Measurements from ENCODE around the gene SLC22A4.

DNA sequence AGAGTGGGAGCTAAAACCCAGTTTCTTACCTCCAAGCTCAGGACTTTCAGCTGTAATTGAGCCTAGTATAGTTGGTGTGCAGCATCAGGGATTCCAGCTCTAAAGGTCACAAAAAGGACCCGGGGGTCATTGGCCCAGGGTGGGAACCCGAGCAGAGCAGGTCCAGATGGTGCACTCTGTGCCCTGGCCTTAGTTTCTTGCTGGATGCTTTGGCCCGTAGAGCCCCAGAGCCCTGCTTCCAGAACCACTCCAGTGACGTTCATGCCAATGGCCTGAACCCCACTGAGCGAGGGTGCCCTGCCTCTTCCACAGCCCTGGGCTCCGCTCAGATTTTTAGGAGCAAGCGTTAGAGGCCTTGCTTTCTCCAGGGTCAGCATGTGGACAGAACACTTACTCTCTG, 83.5 kb downstream of the SLC22A4 start:
- no peak for TF ChIP-seq EZH2 (optimal IDR thresholded peaks at IDR 0.05; ENCODE audit: low read depth, low read length)
- TF ChIP-seq, protein P1, sequence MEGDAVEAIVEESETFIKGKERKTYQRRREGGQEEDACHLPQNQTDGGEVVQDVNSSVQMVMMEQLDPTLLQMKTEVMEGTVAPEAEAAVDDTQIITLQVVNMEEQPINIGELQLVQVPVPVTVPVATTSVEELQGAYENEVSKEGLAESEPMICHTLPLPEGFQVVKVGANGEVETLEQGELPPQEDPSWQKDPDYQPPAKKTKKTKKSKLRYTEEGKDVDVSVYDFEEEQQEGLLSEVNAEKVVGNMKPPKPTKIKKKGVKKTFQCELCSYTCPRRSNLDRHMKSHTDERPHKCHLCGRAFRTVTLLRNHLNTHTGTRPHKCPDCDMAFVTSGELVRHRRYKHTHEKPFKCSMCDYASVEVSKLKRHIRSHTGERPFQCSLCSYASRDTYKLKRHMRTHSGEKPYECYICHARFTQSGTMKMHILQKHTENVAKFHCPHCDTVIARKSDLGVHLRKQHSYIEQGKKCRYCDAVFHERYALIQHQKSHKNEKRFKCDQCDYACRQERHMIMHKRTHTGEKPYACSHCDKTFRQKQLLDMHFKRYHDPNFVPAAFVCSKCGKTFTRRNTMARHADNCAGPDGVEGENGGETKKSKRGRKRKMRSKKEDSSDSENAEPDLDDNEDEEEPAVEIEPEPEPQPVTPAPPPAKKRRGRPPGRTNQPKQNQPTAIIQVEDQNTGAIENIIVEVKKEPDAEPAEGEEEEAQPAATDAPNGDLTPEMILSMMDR (IDR thresholded peaks at IDR 0.05; ENCODE audit: low read length) = no peak
- TF ChIP-seq EZH2phosphoT487 (IDR thresholded peaks at IDR 0.05; ENCODE audit: low read length) = no peak

All from MM.1S (cell line).